ENCODE measurements around the gene OGFOD3. TPM values are rescaled to one million over a fixed set of nuclear protein-coding genes. Genes with fewer than 3 reads are reported as not detected.
A peak's percentile ranks its signal among the peaks of the same experiment; 100 is the strongest.

OGFOD3 gene
- polyA plus RNA-seq, 2 of the 4 experiments (the other 2 are of a cell fraction) = 15.2 to 19.8 TPM

- no peak for FAIRE-seq
- Histone ChIP-seq H3K27ac (peak overlapping the region; percentile 72 to 97), H3K9me3 (no peaks in the 10 kb centered on the region), H3K4me2 (peak overlapping the region; percentile 80), H3K4me3 (peak overlapping the region; percentile 74), H3K4me1 (peaks cover 14% of the 10 kb centered on the region)
- POLR2A ChIA-PET = no interaction called here
- CTCF ChIA-PET = interaction anchor here (0.6 kb wide), 1 partner anchor 97 kb away, joined by 4 read pairs; no protein-coding TSS in a partner anchor
- TF ChIP-seq HDAC2 (IDR thresholded peaks at IDR 0.05) = no peak
- TF ChIP-seq KDM5A (IDR thresholded peaks at IDR 0.05) = peak; percentile 58; the same call in 1 of the 2 replicates
- TF ChIP-seq CBX8 (IDR thresholded peaks at IDR 0.05) = no peak
- 0 out of 2 replicates have a peak, but pooled peaks have one; percentile 33 for TF ChIP-seq E2F6 (IDR thresholded peaks at IDR 0.05; ENCODE audit: borderline replicate concordance, low read depth)
- peak; percentile 70 for TF ChIP-seq PHF8 (IDR thresholded peaks at IDR 0.05; ENCODE audit: borderline replicate concordance, low read depth)
- TF ChIP-seq RARB (CRISPR knock-in tag; IDR thresholded peaks at IDR 0.05) = no peak
- TF ChIP-seq RAD21 (conservative IDR thresholded peaks at IDR 0.05 in 1 of 2, IDR thresholded peaks at IDR 0.05 in 1 of 2) = no peak
- 5% methylated on average over 53 of the region's 62 CpGs for WGBS (ENCODE audit: missing lambda C conversion rate)
- ATAC-seq = peak in 1 of 2 experiments; percentile 20; a peak in 3 of 6 replicates
- no peak for DNase-seq (ENCODE audit: low read depth in 1 of 2, low spot score in 1 of 2)
These were observed 40.6 kb upstream of the OGFOD3 start for GRCh38 chr17:82458885-82459424.

GRCh38 chr17:82458179-82458884, 39.9 kb upstream of the OGFOD3 start, which contains the start of gene NARF:
Gene NARF, plus strand, starts transcription at chr17:82458741. Its CDS starts 63 bp downstream, at chr17:82458804.
- Histone ChIP-seq H3K4me2 (peak within 1 kb of the TSS; percentile 95), H3K9me3 (no peaks in the 10 kb centered on the region), H3K4me1 (peaks cover 14% of the 10 kb centered on the region), H3K4me3 (peak within 1 kb of the TSS; percentile 74), H3K27ac (peak within 1 kb of the TSS; percentile 96 to 97)
- CTCF ChIA-PET = interaction anchor here (0.9 to 1.2 kb wide), 2 partner anchors 24 to 44 kb away, joined by 3 to 4 read pairs; no protein-coding TSS in a partner anchor
- DNase-seq (ENCODE audit: low read depth in 1 of 2, low spot score in 1 of 2) (peak; percentile 99 to 100), FAIRE-seq (no peak), ATAC-seq (peak; percentile 96 to 100)
- 2% methylated on average over 44 of the region's 85 CpGs for WGBS (ENCODE audit: missing lambda C conversion rate)
- POLR2A ChIA-PET = interaction anchor here (0.5 to 1.8 kb wide), 2 partner anchors 41 to 62 kb away, joined by 3 to 8 read pairs; partner anchors contain the start of gene FOXK2
- TF ChIP-seq SMC3 (IDR thresholded peaks at IDR 0.05) (0 out of 3 replicates have a peak, but pooled peaks have one; percentile 10), TP53 (CRISPR knock-in tag; IDR thresholded peaks at IDR 0.05) (peak; percentile 59; the same call in 1 of the 2 replicates), JUNB (IDR thresholded peaks at IDR 0.05) (no peak), NPAS2 (CRISPR knock-in tag; IDR thresholded peaks at IDR 0.05; ENCODE audit: borderline replicate concordance) (no peak), RAD21 (conservative IDR thresholded peaks at IDR 0.05 in 1 of 2, IDR thresholded peaks at IDR 0.05 in 1 of 2) (no peak), MAX (IDR thresholded peaks at IDR 0.05) (peak; percentile 72; the same call in 1 of the 2 replicates), HOXB13 (CRISPR knock-in tag; IDR thresholded peaks at IDR 0.05; ENCODE audit: low read depth) (no peak; the same call in 1 of the 2 replicates), E2F6 (IDR thresholded peaks at IDR 0.05; ENCODE audit: borderline replicate concordance, low read depth) (peak; percentile 77; the same call in 1 of the 2 replicates), RCOR1 (IDR thresholded peaks at IDR 0.05; ENCODE audit: low read depth, low read length) (0 out of 2 replicates have a peak, but pooled peaks have one; percentile 74), EHMT2 (IDR thresholded peaks at IDR 0.05; ENCODE audit: low read depth) (no peak), GATA3 (IDR thresholded peaks at IDR 0.05; ENCODE audit: borderline replicate concordance) (peak; percentile 26; the same call in 1 of the 2 replicates), FOSL2 (IDR thresholded peaks at IDR 0.05) (no peak), FOSL2 (CRISPR knock-in tag; IDR thresholded peaks at IDR 0.05) (peak; percentile 35; the same call in 1 of the 2 replicates), NR3C1 (IDR thresholded peaks at IDR 0.05) (no peak), TFCP2L1 (CRISPR knock-in tag; IDR thresholded peaks at IDR 0.05) (0 out of 2 replicates have a peak, but pooled peaks have one; percentile 77), CHD4 (IDR thresholded peaks at IDR 0.05; ENCODE audit: borderline replicate concordance) (no peak), FOSB (CRISPR knock-in tag; IDR thresholded peaks at IDR 0.05) (no peak), ESRRA (IDR thresholded peaks at IDR 0.05; ENCODE audit: borderline replicate concordance, low read length) (0 out of 2 replicates have a peak, but pooled peaks have one; percentile 26), JUN (IDR thresholded peaks at IDR 0.05) (peak; percentile 83 to 99), HDAC2 (IDR thresholded peaks at IDR 0.05) (no peak), MAZ (IDR thresholded peaks at IDR 0.05; ENCODE audit: borderline replicate concordance, low read depth, low read length) (0 out of 2 replicates have a peak, but pooled peaks have one; percentile 6), HOXB5 (CRISPR knock-in tag; IDR thresholded peaks at IDR 0.05) (no peak; the same call in 1 of the 2 replicates), RFX5 (IDR thresholded peaks at IDR 0.05) (peak; percentile 82; the same call in 1 of the 2 replicates), ZSCAN20 (CRISPR knock-in tag; IDR thresholded peaks at IDR 0.05) (no peak), CEBPB (IDR thresholded peaks at IDR 0.05) (no peak), ATOH8 (CRISPR knock-in tag; IDR thresholded peaks at IDR 0.05; ENCODE audit: low read depth) (no peak)
